ENCODE results near the gene LRRC32. TPM values are rescaled to one million over a fixed set of nuclear protein-coding genes. Genes with fewer than 3 reads are reported as not detected.

LRRC32 gene
- total RNA-seq, 1 experiment from 2014 or later: 0.15 TPM

DNA sequence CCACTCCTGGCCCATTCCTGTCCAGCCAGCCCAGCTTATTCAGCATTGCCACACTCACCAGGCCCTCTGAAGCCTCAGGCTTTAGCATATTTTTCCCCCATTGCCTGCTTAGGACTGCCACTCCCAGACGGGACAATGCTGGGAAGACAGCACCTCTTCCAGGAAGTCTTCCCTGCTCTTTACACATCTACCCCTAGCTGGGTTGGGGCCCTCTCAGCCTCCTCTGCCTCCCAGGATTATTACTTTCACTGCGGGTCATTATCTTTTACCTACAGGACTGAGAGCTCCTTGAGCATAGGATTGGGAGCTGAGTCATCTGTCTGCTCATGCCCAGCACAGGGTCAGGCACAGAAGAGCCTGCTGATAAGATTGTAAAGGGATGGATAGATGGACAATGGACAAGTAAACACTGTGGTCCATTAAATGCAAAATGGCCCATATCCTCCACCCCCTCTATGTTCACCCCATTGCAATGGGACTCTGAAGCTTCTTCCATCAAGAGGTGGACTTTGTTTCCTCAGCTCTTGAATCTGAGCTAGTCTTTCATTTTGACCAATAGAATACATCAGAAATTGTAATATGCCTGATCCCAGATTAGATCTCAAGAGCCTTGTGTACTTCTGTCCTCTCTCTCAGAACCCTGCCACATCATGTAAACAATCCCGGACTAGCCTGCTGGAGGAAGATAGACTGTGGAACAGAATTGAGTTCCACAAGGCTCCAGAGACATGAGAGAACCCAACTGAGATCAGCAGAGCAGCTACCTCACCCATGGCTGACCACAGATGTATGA, 32.0 kb upstream of the LRRC32 start:
- intact Hi-C loops (cut with micrococcal nuclease; ENCODE audit: unreplicated experiment) (no loop called here), in situ Hi-C loops (cut with HindIII; ENCODE audit: low pct_unique_long_range_greater_than_20kb, low sequenced_read_pairs) (no loop called here)
- Histone ChIP-seq H3K27ac (ENCODE audit: low read length) (no peak overlapping the region), H3K36me3 (ENCODE audit: control insufficient read depth, insufficient read depth, low read length) (no peaks in the 10 kb centered on the region), H3K4me1 (ENCODE audit: control insufficient read depth, insufficient read depth, low read length) (no peaks in the 10 kb centered on the region), H3K27me3 (ENCODE audit: control insufficient read depth, insufficient read depth, low read length) (no peaks in the 10 kb centered on the region), H3K9me3 (ENCODE audit: control insufficient read depth, insufficient read depth, low read depth, low read length) (no peaks in the 10 kb centered on the region), H3K4me3 (ENCODE audit: low read depth in 2 of 2, low read length in 2 of 2) (no peak overlapping the region)
- no TSS peak for BruUV-seq (replicated peaks)
- TF ChIP-seq CTCF (IDR thresholded peaks at IDR 0.05): no peak
- TF ChIP-seq POLR2AphosphoS5 (IDR thresholded peaks at IDR 0.05; ENCODE audit: low read depth, low read length): no peak
- no peak for TF ChIP-seq SIN3A (IDR thresholded peaks at IDR 0.05; ENCODE audit: borderline replicate concordance, insufficient read depth, low read depth, low read length)
- no peak for TF ChIP-seq REST (IDR thresholded peaks at IDR 0.05; ENCODE audit: insufficient read depth in 1 of 2, low read depth in 2 of 2, low read length in 1 of 2)
- no peak for TF ChIP-seq TCF7L2 (IDR thresholded peaks at IDR 0.05; ENCODE audit: low read depth, low read length)
- CTCF ChIA-PET: interaction anchor here (0.6 kb wide), 1 partner anchor 19 kb away, joined by 3 read pairs; no protein-coding TSS in a partner anchor
- POLR2A ChIA-PET: interaction anchor here (0.5 kb wide), 1 partner anchor 360 kb away, joined by 4 read pairs; no protein-coding TSS in a partner anchor
- DNase-seq (ENCODE audit: low read depth, low spot score) (no peak), ATAC-seq (no peak)

DNA sequence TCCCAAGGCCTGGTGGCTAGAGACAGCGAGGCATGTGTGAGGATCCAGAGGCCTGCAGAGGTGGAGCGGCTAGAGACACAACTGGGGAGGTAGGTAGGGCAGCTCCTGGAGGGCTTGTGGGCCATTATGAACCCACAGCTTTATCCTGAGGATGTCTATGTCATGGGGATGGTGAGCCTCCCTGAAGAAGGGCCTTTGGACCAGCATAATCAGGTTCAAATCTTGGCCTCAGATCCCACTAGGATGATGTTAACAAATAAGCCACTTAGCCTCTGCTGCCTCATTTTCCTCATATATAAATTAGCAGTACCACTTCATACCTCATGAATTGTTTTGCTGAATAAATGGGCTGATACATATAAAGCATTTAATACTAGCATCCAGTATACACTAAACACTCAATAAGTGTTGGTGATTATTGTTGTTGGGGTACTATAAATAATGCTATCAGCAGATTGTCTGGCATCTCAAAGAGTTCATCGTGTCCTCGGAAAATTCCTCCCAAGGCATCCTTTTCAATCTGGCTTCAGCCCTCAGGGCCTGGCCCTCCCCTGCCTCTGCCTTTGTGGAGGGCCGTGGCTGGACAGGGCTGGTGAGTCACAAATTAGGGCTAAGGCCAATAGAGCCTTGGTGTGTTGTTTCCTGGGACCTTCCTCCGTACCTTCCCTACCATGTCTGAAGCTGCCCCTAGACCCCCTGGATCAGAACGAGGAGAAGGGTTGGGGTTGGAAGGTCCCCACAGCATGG, 30.9 kb upstream of the LRRC32 start:
- ChIA-PET CTCF (no interaction called here), POLR2A (no interaction called here)
- in situ Hi-C loops (cut with HindIII; ENCODE audit: low pct_unique_long_range_greater_than_20kb, low sequenced_read_pairs) (no loop called here), intact Hi-C loops (cut with micrococcal nuclease; ENCODE audit: unreplicated experiment) (no loop called here)
- H3K36me3 ChIP-seq (ENCODE audit: control insufficient read depth, insufficient read depth, low read length): no peaks in the 10 kb centered on the region
- peak; percentile 48 for ATAC-seq
- BruUV-seq (replicated peaks): no TSS peak
- no peaks in the 10 kb centered on the region for H3K9me3 ChIP-seq (ENCODE audit: control insufficient read depth, insufficient read depth, low read depth, low read length)
- DNase-seq (ENCODE audit: low read depth, low spot score): no peak
- no peak overlapping the region for H3K4me3 ChIP-seq (ENCODE audit: low read depth in 2 of 2, low read length in 2 of 2)
- H3K4me1 ChIP-seq (ENCODE audit: control insufficient read depth, insufficient read depth, low read length): no peaks in the 10 kb centered on the region
- H3K27me3 ChIP-seq (ENCODE audit: control insufficient read depth, insufficient read depth, low read length): no peaks in the 10 kb centered on the region
- TF ChIP-seq POLR2AphosphoS5 (IDR thresholded peaks at IDR 0.05; ENCODE audit: low read depth, low read length) (no peak), TCF7L2 (IDR thresholded peaks at IDR 0.05; ENCODE audit: low read depth, low read length) (no peak), REST (IDR thresholded peaks at IDR 0.05; ENCODE audit: insufficient read depth in 1 of 2, low read depth in 2 of 2, low read length in 1 of 2) (no peak), CTCF (IDR thresholded peaks at IDR 0.05) (no peak), SIN3A (IDR thresholded peaks at IDR 0.05; ENCODE audit: borderline replicate concordance, insufficient read depth, low read depth, low read length) (no peak)
- H3K27ac ChIP-seq (ENCODE audit: low read length): no peak overlapping the region

All from Panc1 (cell line).